NCI-H748 treated with DMSO at 0.1 percent for 48 hours (cell line): ENCODE measurements around the gene POLA2.

Experiments used
- DNase-seq: peaks from one replicate; lab custom pipeline; 2025; lab: John Stamatoyannopoulos, UW

The POLA2 gene

GRCh38 chr11:65334696-65335295, 73.0 kb downstream of the POLA2 start:
- no peak for DNase-seq

- DNase-seq: no peak
These were observed 76.9 kb downstream of the POLA2 start for GRCh38 chr11:65338676-65339075.

GRCh38 chr11:65340226-65340625, 78.5 kb downstream of the POLA2 start:
- DNase-seq: no peak

- DNase-seq: no peak
These were observed 80.1 kb downstream of the POLA2 start for GRCh38 chr11:65341856-65342255.
